MM.1S (cell line): ENCODE results near the gene SCUBE1.

ENCODE experiments used
- DNase-seq: peaks from one replicate; pipeline ENCODE4 v3.0.0-alpha.2; 2015
- H2AFZ ChIP-seq: fragments of 300-600 bp; sonication (generic); 2 replicates; pipeline ENCODE4 v1.6.0; 2016; ENCODE audit warnings: antibody characterized with exemption, low read length
- H3F3A ChIP-seq: fragments of 300-600 bp; sonication (generic); 2 replicates; pipeline ENCODE4 v1.6.1; 2016; ENCODE audit warnings: mild to moderate bottlenecking, antibody characterized with exemption, low read length, moderate library complexity, mixed read lengths; ENCODE audit not compliant: insufficient read depth
- H3K27ac ChIP-seq: fragments of 300-600 bp; sonication (generic); 2 replicates; pipeline ENCODE4 v1.5.1; 2016; ENCODE audit warnings: mild to moderate bottlenecking, low read length
- H3K27me3 ChIP-seq: fragments of 300-600 bp; sonication (generic); replicated peaks from 2 replicates; pipeline ENCODE4 v1.6.0; 2016; ENCODE audit warnings: low read length; ENCODE audit not compliant: insufficient read depth
- H3K36me3 ChIP-seq: fragments of 300-600 bp; sonication (generic); replicated peaks from 2 replicates; pipeline ENCODE4 v1.6.1; 2016; ENCODE audit warnings: mild to moderate bottlenecking, low read length, mixed read lengths; ENCODE audit not compliant: insufficient read depth
- H3K4me1 ChIP-seq: fragments of 300-600 bp; sonication (generic); 2 replicates; pipeline ENCODE4 v1.6.1; 2016; ENCODE audit warnings: low read length, mixed read lengths
- H3K4me2 ChIP-seq: fragments of 300-600 bp; sonication (generic); 2 replicates; pipeline ENCODE4 v1.6.0; 2016; ENCODE audit warnings: low read depth, low read length
- H3K4me3 ChIP-seq: fragments of 300-600 bp; sonication (generic); 2 replicates; pipeline ENCODE4 v1.5.1; 2016; ENCODE audit warnings: low read length, mixed read lengths
- H3K79me2 ChIP-seq: fragments of 300-600 bp; sonication (generic); 2 replicates; pipeline ENCODE4 v1.6.1; 2016; ENCODE audit warnings: mixed run types, low read length, mixed read lengths
- H3K9ac ChIP-seq: fragments of 300-600 bp; sonication (generic); 2 replicates; pipeline ENCODE4 v1.6.1; 2016; ENCODE audit warnings: low read length, mixed read lengths
- H3K9me2 ChIP-seq: fragments of 300-600 bp; sonication (generic); replicated peaks from 2 replicates; pipeline ENCODE4 v1.6.1; 2016; ENCODE audit warnings: mild to moderate bottlenecking, low read length, mixed read lengths; ENCODE audit not compliant: insufficient read depth
- H3K9me3 ChIP-seq: fragments of 300-600 bp; sonication (generic); replicated peaks from 2 replicates; pipeline ENCODE4 v1.6.1; 2016; ENCODE audit warnings: mild to moderate bottlenecking, low read length, mixed read lengths; ENCODE audit not compliant: insufficient read depth
- H4K20me1 ChIP-seq: fragments of 300-600 bp; sonication (generic); 2 replicates; pipeline ENCODE4 v1.6.1; 2016; ENCODE audit warnings: mild to moderate bottlenecking, low read length, moderate library complexity, mixed read lengths; ENCODE audit not compliant: insufficient read depth
- EZH2 ChIP-seq: fragments of 300-600 bp; sonication (generic); optimal IDR thresholded peaks from 2 replicates; pipeline ENCODE3; 2017; ENCODE audit warnings: low read depth, mild to moderate bottlenecking, antibody characterized with exemption, low read length, mixed read lengths
- EZH2phosphoT487 ChIP-seq: fragments of 300-600 bp; sonication (generic); IDR thresholded peaks from 2 replicates; pipeline ENCODE4 v1.6.1; 2018; ENCODE audit warnings: antibody characterized with exemption, low read length
- TF ChIP-seq, protein P1 (sequence below): fragments of 300-600 bp; sonication (generic); IDR thresholded peaks from 2 replicates; pipeline ENCODE4 v1.5.1; 2016; ENCODE audit warnings: antibody characterized with exemption, low read length, mixed read lengths

Gene SCUBE1

DNA sequence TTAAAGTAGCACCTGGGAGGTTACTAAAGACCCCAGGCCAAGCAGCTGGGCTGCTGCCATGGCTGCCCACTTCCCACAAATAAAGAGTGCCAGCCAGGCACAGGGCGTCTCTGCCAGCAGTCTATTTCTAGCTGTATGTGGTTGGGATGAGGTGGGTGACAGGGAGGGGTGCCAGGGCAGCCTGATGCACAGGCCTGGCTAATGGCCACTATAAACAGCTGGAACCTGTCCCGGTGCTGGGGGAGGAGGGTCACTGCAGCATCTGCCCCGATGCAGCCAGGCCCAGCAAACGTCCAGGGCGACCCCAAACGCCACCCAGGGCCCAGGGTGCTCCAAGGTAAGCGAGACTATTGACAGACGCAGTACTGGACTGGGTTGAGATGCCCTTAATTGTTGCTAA is 37.4 kb downstream of the SCUBE1 start:
- no peak overlapping the region for H3K9ac ChIP-seq
- H3K4me1 ChIP-seq, result no peaks in the 10 kb centered on the region
- H3K9me2 ChIP-seq, result no peaks in the 10 kb centered on the region
- H3K27me3 ChIP-seq, result peaks cover 22% of the 10 kb centered on the region
- no peak for DNase-seq
- H3K9me3 ChIP-seq, result no peaks in the 10 kb centered on the region
- H3K27ac ChIP-seq, result no peak overlapping the region
- no peak overlapping the region for H3K4me2 ChIP-seq
- TF ChIP-seq EZH2 (no peak), EZH2phosphoT487 (no peak)
- TF ChIP-seq, protein P1, sequence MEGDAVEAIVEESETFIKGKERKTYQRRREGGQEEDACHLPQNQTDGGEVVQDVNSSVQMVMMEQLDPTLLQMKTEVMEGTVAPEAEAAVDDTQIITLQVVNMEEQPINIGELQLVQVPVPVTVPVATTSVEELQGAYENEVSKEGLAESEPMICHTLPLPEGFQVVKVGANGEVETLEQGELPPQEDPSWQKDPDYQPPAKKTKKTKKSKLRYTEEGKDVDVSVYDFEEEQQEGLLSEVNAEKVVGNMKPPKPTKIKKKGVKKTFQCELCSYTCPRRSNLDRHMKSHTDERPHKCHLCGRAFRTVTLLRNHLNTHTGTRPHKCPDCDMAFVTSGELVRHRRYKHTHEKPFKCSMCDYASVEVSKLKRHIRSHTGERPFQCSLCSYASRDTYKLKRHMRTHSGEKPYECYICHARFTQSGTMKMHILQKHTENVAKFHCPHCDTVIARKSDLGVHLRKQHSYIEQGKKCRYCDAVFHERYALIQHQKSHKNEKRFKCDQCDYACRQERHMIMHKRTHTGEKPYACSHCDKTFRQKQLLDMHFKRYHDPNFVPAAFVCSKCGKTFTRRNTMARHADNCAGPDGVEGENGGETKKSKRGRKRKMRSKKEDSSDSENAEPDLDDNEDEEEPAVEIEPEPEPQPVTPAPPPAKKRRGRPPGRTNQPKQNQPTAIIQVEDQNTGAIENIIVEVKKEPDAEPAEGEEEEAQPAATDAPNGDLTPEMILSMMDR, result no peak
- H3F3A ChIP-seq, result no peaks in the 10 kb centered on the region
- H4K20me1 ChIP-seq, result no peaks in the 10 kb centered on the region
- H3K4me3 ChIP-seq, result no peak overlapping the region
- H2AFZ ChIP-seq, result no peak overlapping the region
- no peaks in the 10 kb centered on the region for H3K79me2 ChIP-seq
- H3K36me3 ChIP-seq, result no peaks in the 10 kb centered on the region

DNA sequence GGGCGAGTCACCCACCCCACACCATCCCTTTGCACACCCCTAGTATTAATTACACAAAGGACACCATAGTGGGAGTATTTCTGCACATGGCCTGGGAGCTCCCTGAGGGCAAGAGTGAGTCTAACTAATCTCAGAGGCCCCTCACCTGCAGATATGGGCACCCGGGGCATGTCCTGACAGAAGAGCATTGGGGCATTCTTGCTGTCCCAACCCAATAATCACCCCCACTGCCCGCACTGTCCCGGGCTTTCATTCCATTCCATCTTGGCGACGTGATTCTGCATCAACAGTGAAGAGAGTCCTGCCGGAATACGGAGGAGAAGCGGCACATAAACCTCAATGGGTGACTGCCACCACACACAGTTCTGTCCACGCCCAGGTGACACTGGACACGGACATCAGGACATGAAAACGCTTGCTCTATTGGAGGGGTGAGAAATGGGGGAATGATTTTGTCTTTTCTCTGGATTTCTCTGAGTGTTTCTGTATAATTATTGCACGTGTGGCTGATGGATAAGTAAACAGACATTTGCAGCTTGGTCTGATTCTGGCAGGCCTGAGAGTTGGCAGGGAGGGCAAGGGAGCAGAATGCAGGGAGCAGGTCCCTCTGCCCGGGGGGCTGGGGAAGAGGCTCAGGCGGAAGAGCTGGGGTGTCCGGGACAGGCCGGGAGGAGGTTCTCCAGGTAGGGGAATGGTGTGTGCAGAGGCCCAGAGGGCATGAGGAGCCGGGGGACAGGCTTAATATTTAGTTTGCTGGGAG is 38.2 kb downstream of the SCUBE1 start:
- DNase-seq, result no peak
- H3K4me3 ChIP-seq, result no peak overlapping the region
- H3K36me3 ChIP-seq, result no peaks in the 10 kb centered on the region
- TF ChIP-seq, protein P1, result no peak
- no peak for TF ChIP-seq EZH2
- no peak for TF ChIP-seq EZH2phosphoT487
- H3K4me2 ChIP-seq, result no peak overlapping the region
- no peak overlapping the region for H3K27ac ChIP-seq
- H2AFZ ChIP-seq, result no peak overlapping the region
- no peaks in the 10 kb centered on the region for H3F3A ChIP-seq
- no peaks in the 10 kb centered on the region for H4K20me1 ChIP-seq
- peaks cover 29% of the 10 kb centered on the region for H3K27me3 ChIP-seq
- no peak overlapping the region for H3K9ac ChIP-seq
- no peaks in the 10 kb centered on the region for H3K79me2 ChIP-seq
- no peaks in the 10 kb centered on the region for H3K4me1 ChIP-seq
- no peaks in the 10 kb centered on the region for H3K9me3 ChIP-seq
- H3K9me2 ChIP-seq, result no peaks in the 10 kb centered on the region

DNA sequence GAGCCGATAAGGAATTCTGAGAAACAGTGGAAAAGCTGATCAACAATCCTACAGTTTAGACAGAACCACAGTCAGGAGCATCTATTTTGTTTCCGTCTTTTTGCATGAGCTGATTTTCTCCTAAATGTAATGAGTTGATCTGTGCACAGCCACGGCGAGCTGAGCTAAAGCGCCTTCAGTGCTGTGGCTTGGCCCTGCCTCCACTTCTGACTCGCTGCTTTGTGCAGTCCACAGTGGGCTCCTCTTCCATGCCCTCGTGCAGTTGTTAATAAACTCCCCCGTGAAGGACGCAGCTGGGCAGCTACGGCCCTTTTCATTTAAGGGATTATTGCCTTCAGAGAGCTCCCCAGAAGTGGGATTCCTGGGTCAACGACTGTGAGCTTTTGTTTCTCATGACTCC is 39.4 kb downstream of the SCUBE1 start:
- Histone ChIP-seq H4K20me1 (no peaks in the 10 kb centered on the region), H3K27me3 (peaks cover 32% of the 10 kb centered on the region), H3K27ac (no peak overlapping the region), H3K9ac (no peak overlapping the region), H3K9me3 (no peaks in the 10 kb centered on the region), H3K79me2 (no peaks in the 10 kb centered on the region), H3K4me3 (no peak overlapping the region), H2AFZ (no peak overlapping the region), H3K4me2 (no peak overlapping the region), H3K4me1 (no peaks in the 10 kb centered on the region), H3F3A (no peaks in the 10 kb centered on the region), H3K9me2 (no peaks in the 10 kb centered on the region), H3K36me3 (no peaks in the 10 kb centered on the region)
- TF ChIP-seq EZH2, result no peak
- TF ChIP-seq EZH2phosphoT487, result no peak
- TF ChIP-seq, protein P1, result no peak
- DNase-seq, result no peak
